PFSK-1 (cell line): ENCODE results near the gene ZNF653.

Source experiments
- FOXP2 ChIP-seq: optimal IDR thresholded peaks from 2 replicates; pipeline ENCODE3; 2011; ENCODE audit warnings: borderline replicate concordance, control low read depth, inconsistent platforms; ENCODE audit not compliant: insufficient read depth; ENCODE audit errors: extremely low read length, extremely low read depth
- POLR2AphosphoS5 ChIP-seq: IDR thresholded peaks from 2 replicates; pipeline ENCODE4 v1.6.1; 2012; ENCODE audit warnings: low read depth, mild to moderate bottlenecking, control low read depth, low read length, moderate library complexity
- REST ChIP-seq, 2 experiments: IDR thresholded peaks; 2 replicates each; pipeline versions ENCODE4 v1.6.1 to v1.8.0; 2011 to 2012; ENCODE audit warnings: low read depth in 2 of 2, low read length in 2 of 2, control low read depth in 1 of 2, inconsistent platforms in 1 of 2, mild to moderate bottlenecking in 1 of 2, moderate library complexity in 1 of 2; ENCODE audit not compliant: insufficient read depth in 1 of 2
- SIN3A ChIP-seq: IDR thresholded peaks from 2 replicates; pipeline ENCODE4 v1.6.1; 2012; ENCODE audit warnings: mild to moderate bottlenecking, low read length, moderate library complexity, borderline replicate concordance; ENCODE audit not compliant: insufficient read depth
- TAF1 ChIP-seq: IDR thresholded peaks from 2 replicates; pipeline ENCODE4 v1.6.1; 2012; ENCODE audit warnings: low read length, control low read depth, borderline replicate concordance; ENCODE audit not compliant: insufficient read depth

The ZNF653 gene

GRCh38 chr19:11551603-11552235 is 46.1 kb upstream of the ZNF653 start:
- TF ChIP-seq REST (IDR thresholded peaks at IDR 0.05; ENCODE audit: insufficient read depth in 1 of 2, low read depth in 2 of 2, low read length in 2 of 2) (no peak), SIN3A (no peak), FOXP2 (no peak), TAF1 (no peak), POLR2AphosphoS5 (no peak)

GRCh38 chr19:11550265-11550664 is 44.6 kb upstream of the ZNF653 start:
- no peak for TF ChIP-seq TAF1
- no peak for TF ChIP-seq REST (IDR thresholded peaks at IDR 0.05; ENCODE audit: insufficient read depth in 1 of 2, low read depth in 2 of 2, low read length in 2 of 2)
- TF ChIP-seq FOXP2, result no peak
- TF ChIP-seq SIN3A, result no peak
- no peak for TF ChIP-seq POLR2AphosphoS5

- no peak for TF ChIP-seq REST (IDR thresholded peaks at IDR 0.05; ENCODE audit: insufficient read depth in 1 of 2, low read depth in 2 of 2, low read length in 2 of 2)
- TF ChIP-seq POLR2AphosphoS5, result no peak
Observed at GRCh38 chr19:11549386-11549953, 43.8 kb upstream of the ZNF653 start.

GRCh38 chr19:11547929-11548700 is 42.5 kb upstream of the ZNF653 start:
- no peak for TF ChIP-seq SIN3A
- TF ChIP-seq TAF1, result no peak
- no peak for TF ChIP-seq POLR2AphosphoS5
- no peak for TF ChIP-seq REST (IDR thresholded peaks at IDR 0.05; ENCODE audit: insufficient read depth in 1 of 2, low read depth in 2 of 2, low read length in 2 of 2)
- TF ChIP-seq FOXP2, result no peak

- no peak for TF ChIP-seq SIN3A
- no peak for TF ChIP-seq TAF1
- no peak for TF ChIP-seq REST (IDR thresholded peaks at IDR 0.05; ENCODE audit: insufficient read depth in 1 of 2, low read depth in 2 of 2, low read length in 2 of 2)
- no peak for TF ChIP-seq POLR2AphosphoS5
- TF ChIP-seq FOXP2, result no peak
Observed at GRCh38 chr19:11541238-11541637, 35.6 kb upstream of the ZNF653 start.
